Measurements from ENCODE around the gene DDR1.
A peak's percentile ranks its signal among the peaks of the same experiment; 100 is the strongest.
"Not testable (repeated sequence)": the region's sequence is repeated elsewhere in the genome, so short reads cannot be mapped to it uniquely, and the experiment has no call there.

The DDR1 gene

GRCh38 chr6:30883685-30884520 is at the start of gene DDR1:
TSS of gene DDR1 (plus strand) at chr6:30884519. CDS start at chr6:30888730, 4,211 bp downstream.
- peak; percentile 22 for DNase-seq

GRCh38 chr6:30834646-30835045 is 49.7 kb upstream of the DDR1 start:
- no peak for DNase-seq

- no peak for DNase-seq
These were observed 48.7 kb upstream of the DDR1 start for GRCh38 chr6:30835576-30835975.

- no peak for DNase-seq
These were observed 47.9 kb upstream of the DDR1 start for GRCh38 chr6:30836431-30836866.

GRCh38 chr6:30836957-30837356 is 47.4 kb upstream of the DDR1 start:
- DNase-seq = no peak

GRCh38 chr6:30837432-30837831 is 46.9 kb upstream of the DDR1 start:
- no peak for DNase-seq

- no peak for DNase-seq
These were observed 46.4 kb upstream of the DDR1 start for GRCh38 chr6:30837870-30838269.

GRCh38 chr6:30839671-30840070 is 44.6 kb upstream of the DDR1 start:
- no peak for DNase-seq

- DNase-seq = no peak
These were observed 44.0 kb upstream of the DDR1 start for GRCh38 chr6:30840084-30840934.

- DNase-seq = no peak
These were observed 43.2 kb upstream of the DDR1 start for GRCh38 chr6:30840935-30841643.

- no peak for DNase-seq
These were observed 42.4 kb upstream of the DDR1 start for GRCh38 chr6:30841644-30842504.

- DNase-seq = no peak
These were observed 41.3 kb upstream of the DDR1 start for GRCh38 chr6:30842754-30843610.

- DNase-seq = no peak
These were observed 40.7 kb upstream of the DDR1 start for GRCh38 chr6:30843611-30843998.

- no peak for DNase-seq
These were observed 40.2 kb upstream of the DDR1 start for GRCh38 chr6:30844118-30844535.

GRCh38 chr6:30845183-30845582 is 39.1 kb upstream of the DDR1 start:
- no peak for DNase-seq

GRCh38 chr6:30847421-30847970 is 36.8 kb upstream of the DDR1 start:
- DNase-seq = no peak

- DNase-seq = no peak
These were observed 36.3 kb upstream of the DDR1 start for GRCh38 chr6:30847971-30848436.

- DNase-seq = no peak
These were observed 34.2 kb upstream of the DDR1 start for GRCh38 chr6:30849903-30850651.

GRCh38 chr6:30852459-30852858 is 31.9 kb upstream of the DDR1 start:
- not testable (repeated sequence) for DNase-seq

Measured in activated CD4-positive, alpha-beta T cell treated with anti-CD3 and anti-CD28 coated beads for 1 hour (primary cell).